Measurements from ENCODE around the gene GLT8D1.
"Not testable (repeated sequence)": the region's sequence is repeated elsewhere in the genome, so short reads cannot be mapped to it uniquely, and the experiment has no call there.

Gene GLT8D1

GRCh38 chr3:52705688-52706686 lies at the start of gene GLT8D1, which contains the start of gene SPCS1:
Gene GLT8D1 (minus strand): TSS chr3:52705791. CDS start chr3:52700460, 5,331 bp downstream.
Gene SPCS1 (plus strand): TSS chr3:52706106. CDS start chr3:52706247, 141 bp downstream.
- peak; percentile 92 for DNase-seq

- DNase-seq: no peak
These were observed 48.8 kb upstream of the GLT8D1 start for GRCh38 chr3:52754373-52754772.

- DNase-seq: peak; percentile 83
These were observed 46.6 kb upstream of the GLT8D1 start for GRCh38 chr3:52752045-52752660.

- no peak for DNase-seq
These were observed 38.1 kb upstream of the GLT8D1 start for GRCh38 chr3:52743721-52744120.

- DNase-seq: no peak
These were observed 37.6 kb upstream of the GLT8D1 start for GRCh38 chr3:52743152-52743551.

GRCh38 chr3:52742418-52743041 lies 36.9 kb upstream of the GLT8D1 start:
- peak; percentile 53 for DNase-seq

GRCh38 chr3:52739730-52740129 lies 34.1 kb upstream of the GLT8D1 start:
- no peak for DNase-seq

GRCh38 chr3:52733256-52733891 lies 27.8 kb upstream of the GLT8D1 start:
- no peak for DNase-seq

- no peak for DNase-seq
These were observed 26.0 kb upstream of the GLT8D1 start for GRCh38 chr3:52731590-52731989.

- DNase-seq: no peak
These were observed 25.1 kb upstream of the GLT8D1 start for GRCh38 chr3:52730681-52731080.

GRCh38 chr3:52728753-52729152 lies 23.2 kb upstream of the GLT8D1 start:
- DNase-seq: not testable (repeated sequence)

GRCh38 chr3:52724511-52724910 lies 18.9 kb upstream of the GLT8D1 start:
- no peak for DNase-seq

- DNase-seq: no peak
These were observed 18.3 kb upstream of the GLT8D1 start for GRCh38 chr3:52723935-52724334.

- no peak for DNase-seq
These were observed 16.9 kb upstream of the GLT8D1 start for GRCh38 chr3:52722491-52722890.

GRCh38 chr3:52721730-52722008 lies 16.1 kb upstream of the GLT8D1 start:
- DNase-seq: no peak

GRCh38 chr3:52721002-52721729 lies 15.6 kb upstream of the GLT8D1 start:
- peak; percentile 19 for DNase-seq

- no peak for DNase-seq
These were observed 14.0 kb upstream of the GLT8D1 start for GRCh38 chr3:52719618-52720017.

GRCh38 chr3:52715714-52716305 lies 10.2 kb upstream of the GLT8D1 start:
- DNase-seq: no peak

- no peak for DNase-seq
These were observed 9.0 kb upstream of the GLT8D1 start for GRCh38 chr3:52714335-52715302.

GRCh38 chr3:52712291-52713212 lies 7.0 kb upstream of the GLT8D1 start:
- no peak for DNase-seq

All from suppressor macrophage treated with lipopolysaccharide for 4 hours (primary cell).